HEK293 (cell line): ENCODE measurements around the gene BCDIN3D.
A peak's percentile ranks its signal among the peaks of the same experiment; 100 is the strongest.

Experiments used
- CTCF ChIA-PET: fragments of 350-600 bp; formaldehyde crosslinking; extraction: SDS; loops from one replicate; lab custom pipeline; 2021; ENCODE audit warnings: antibody characterized with exemption; lab: Yijun Ruan, JAX
- POLR2A ChIA-PET: fragments of 300-600 bp; formaldehyde crosslinking; extraction: SDS; loops from one replicate; lab custom pipeline; 2020; ENCODE audit warnings: antibody characterized with exemption, inconsistent platforms; lab: Yijun Ruan, JAX
- H3K27ac ChIP-seq: fragments of 200-500 bp; sonication (Bioruptor generic); 2 replicates; pipeline ENCODE4 v1.5.1; 2014; ENCODE audit warnings: low read depth, low read length, control low read depth, inconsistent platforms; ENCODE audit errors: extremely low read depth
- H3K36me3 ChIP-seq, 2 experiments: fragments of 200-500 bp in 1 of 2; sonication (Bioruptor generic) in 1 of 2; 1 replicate in 1 of 2; 2 replicates in 1 of 2; pipeline ENCODE4 v1.5.1; 2014 to 2017; ENCODE audit warnings: inconsistent platforms in 2 of 2, low read length in 2 of 2; ENCODE audit not compliant: control insufficient read depth in 2 of 2, insufficient read depth in 1 of 2
- H3K4me1 ChIP-seq: fragments of 200-500 bp; sonication (Bioruptor generic); 2 replicates; pipeline ENCODE4 v1.5.1; 2014; ENCODE audit warnings: mild to moderate bottlenecking, low read length, inconsistent platforms; ENCODE audit not compliant: control insufficient read depth, insufficient read depth
- H3K4me3 ChIP-seq: 2 replicates; pipeline ENCODE4 v1.5.1; 2011; ENCODE audit warnings: low read depth, mild to moderate bottlenecking, control low read depth, low read length, moderate library complexity
- H3K9me3 ChIP-seq: fragments of 200-500 bp; sonication (Bioruptor generic); 2 replicates; pipeline ENCODE4 v1.5.1; 2014; ENCODE audit warnings: low read depth, low read length, inconsistent platforms; ENCODE audit not compliant: control insufficient read depth, insufficient read depth
- GLI2 ChIP-seq: fragments of 450-650 bp; formaldehyde crosslinking; IDR thresholded peaks from 2 replicates; pipeline ENCODE4; 2017; ENCODE audit warnings: missing biosample characterization, missing genetic modification characterization, low read depth, borderline replicate concordance
- GLI4 ChIP-seq: fragments of 450-650 bp; formaldehyde crosslinking; IDR thresholded peaks from 2 replicates; pipeline ENCODE4 v1.5.1; 2016; ENCODE audit warnings: missing biosample characterization, missing genetic modification characterization
- GLIS1 ChIP-seq: fragments of 450-650 bp; formaldehyde crosslinking; IDR thresholded peaks from 2 replicates; pipeline ENCODE4 v1.5.1; 2016; ENCODE audit warnings: missing biosample characterization, missing genetic modification characterization
- HOXD13 ChIP-seq: sonication (generic); formaldehyde crosslinking; IDR thresholded peaks from 2 replicates; pipeline ENCODE4 v1.8.0; 2022; ENCODE audit warnings: missing genetic modification reagents, borderline replicate concordance
- KLF7 ChIP-seq: fragments of 450-650 bp; formaldehyde crosslinking; IDR thresholded peaks from 2 replicates; pipeline ENCODE4 v1.5.1; 2016; ENCODE audit warnings: missing biosample characterization, missing genetic modification characterization, borderline replicate concordance
- PRDM1 ChIP-seq: fragments of 450-650 bp; formaldehyde crosslinking; IDR thresholded peaks from 2 replicates; pipeline ENCODE4; 2016; ENCODE audit warnings: missing biosample characterization, missing genetic modification characterization
- SP7 ChIP-seq: fragments of 450-650 bp; formaldehyde crosslinking; IDR thresholded peaks from 2 replicates; pipeline ENCODE4 v1.5.1; 2016; ENCODE audit warnings: missing biosample characterization, missing genetic modification characterization
- ZBTB1 ChIP-seq: fragments of 450-650 bp; formaldehyde crosslinking; IDR thresholded peaks from 2 replicates; pipeline ENCODE4 v1.5.1; 2016; ENCODE audit warnings: missing biosample characterization, missing genetic modification characterization
- ZBTB17 ChIP-seq: fragments of 450-650 bp; formaldehyde crosslinking; IDR thresholded peaks from 2 replicates; pipeline ENCODE4 v1.5.1; 2016; ENCODE audit warnings: missing biosample characterization, missing genetic modification characterization
- ZEB2 ChIP-seq: fragments of 450-650 bp; formaldehyde crosslinking; IDR thresholded peaks from 2 replicates; pipeline ENCODE4 v1.5.1; 2016; ENCODE audit warnings: missing biosample characterization, missing genetic modification characterization
- ZFP3 ChIP-seq: fragments of 450-650 bp; formaldehyde crosslinking; IDR thresholded peaks from 2 replicates; pipeline ENCODE4 v1.5.1; 2016; ENCODE audit warnings: low read depth, missing biosample characterization, missing genetic modification characterization
- ZNF23 ChIP-seq: fragments of 450-650 bp; formaldehyde crosslinking; IDR thresholded peaks from 2 replicates; pipeline ENCODE4 v1.5.1; 2016; ENCODE audit warnings: missing biosample characterization, missing genetic modification characterization, borderline replicate concordance
- ZNF391 ChIP-seq: fragments of 450-650 bp; formaldehyde crosslinking; IDR thresholded peaks from 2 replicates; pipeline ENCODE4 v1.5.1; 2016; ENCODE audit warnings: low read depth, missing biosample characterization, missing genetic modification characterization, borderline replicate concordance
- ZNF394 ChIP-seq: fragments of 450-650 bp; formaldehyde crosslinking; IDR thresholded peaks from 2 replicates; pipeline ENCODE4 v1.5.1; 2016; ENCODE audit warnings: missing biosample characterization, missing genetic modification characterization, mild to moderate bottlenecking, moderate library complexity, borderline replicate concordance
- ZNF561 ChIP-seq: fragments of 450-650 bp; IDR thresholded peaks from 2 replicates; pipeline ENCODE4 v1.5.1; 2018; ENCODE audit warnings: missing biosample characterization, missing genetic modification characterization, borderline replicate concordance
- ZNF658 ChIP-seq: fragments of 450-650 bp; formaldehyde crosslinking; IDR thresholded peaks from 2 replicates; pipeline ENCODE4; 2016; ENCODE audit warnings: missing biosample characterization, missing genetic modification characterization
- ZNF747 ChIP-seq: fragments of 450-650 bp; formaldehyde crosslinking; IDR thresholded peaks from 2 replicates; pipeline ENCODE4 v1.5.1; 2016; ENCODE audit warnings: missing biosample characterization, missing genetic modification characterization
- ZNF830 ChIP-seq: fragments of 450-650 bp; IDR thresholded peaks from 2 replicates; pipeline ENCODE4 v1.5.0; 2018; ENCODE audit warnings: missing biosample characterization, missing genetic modification characterization, low read depth, mild to moderate bottlenecking, moderate library complexity
- ZNF837 ChIP-seq: fragments of 450-650 bp; formaldehyde crosslinking; IDR thresholded peaks from 2 replicates; pipeline ENCODE4 v1.5.1; 2016; ENCODE audit warnings: missing biosample characterization, missing genetic modification characterization
- ZSCAN30 ChIP-seq: fragments of 450-650 bp; IDR thresholded peaks from 2 replicates; pipeline ENCODE4 v1.5.1; 2018; ENCODE audit warnings: missing biosample characterization, mild to moderate bottlenecking, missing genetic modification characterization, moderate library complexity
- TF ChIP-seq, protein P1 (sequence below): fragments of 450-650 bp; formaldehyde crosslinking; IDR thresholded peaks from 2 replicates; pipeline ENCODE4 v1.5.1; 2016; ENCODE audit warnings: missing biosample characterization, missing genetic modification characterization
- TF ChIP-seq, protein P2 (sequence below): fragments of 450-650 bp; formaldehyde crosslinking; IDR thresholded peaks from 2 replicates; pipeline ENCODE4 v1.5.1; 2017; ENCODE audit warnings: missing biosample characterization, missing genetic modification characterization
- TF ChIP-seq, protein P3 (sequence below): fragments of 450-650 bp; formaldehyde crosslinking; IDR thresholded peaks from 2 replicates; pipeline ENCODE4 v1.5.1; 2016; ENCODE audit warnings: missing biosample characterization, missing genetic modification characterization
- TF ChIP-seq, protein P4 (sequence below): fragments of 450-650 bp; formaldehyde crosslinking; IDR thresholded peaks from 2 replicates; pipeline ENCODE4 v1.5.1; 2017; ENCODE audit warnings: missing biosample characterization, missing genetic modification characterization
- TF ChIP-seq, protein P5 (sequence below): fragments of 450-650 bp; formaldehyde crosslinking; IDR thresholded peaks from 2 replicates; pipeline ENCODE4 v1.5.1; 2016; ENCODE audit warnings: missing biosample characterization, missing genetic modification characterization
- TF ChIP-seq, protein P6 (sequence below): fragments of 450-650 bp; formaldehyde crosslinking; IDR thresholded peaks from 2 replicates; pipeline ENCODE4 v1.5.1; 2016; ENCODE audit warnings: missing biosample characterization, missing genetic modification characterization
- TF ChIP-seq, protein P7 (sequence below): sonication (generic); formaldehyde crosslinking; IDR thresholded peaks from 2 replicates; pipeline ENCODE4 v1.8.1; 2022; ENCODE audit warnings: mild to moderate bottlenecking, moderate library complexity, missing genetic modification reagents

Gene BCDIN3D

DNA sequence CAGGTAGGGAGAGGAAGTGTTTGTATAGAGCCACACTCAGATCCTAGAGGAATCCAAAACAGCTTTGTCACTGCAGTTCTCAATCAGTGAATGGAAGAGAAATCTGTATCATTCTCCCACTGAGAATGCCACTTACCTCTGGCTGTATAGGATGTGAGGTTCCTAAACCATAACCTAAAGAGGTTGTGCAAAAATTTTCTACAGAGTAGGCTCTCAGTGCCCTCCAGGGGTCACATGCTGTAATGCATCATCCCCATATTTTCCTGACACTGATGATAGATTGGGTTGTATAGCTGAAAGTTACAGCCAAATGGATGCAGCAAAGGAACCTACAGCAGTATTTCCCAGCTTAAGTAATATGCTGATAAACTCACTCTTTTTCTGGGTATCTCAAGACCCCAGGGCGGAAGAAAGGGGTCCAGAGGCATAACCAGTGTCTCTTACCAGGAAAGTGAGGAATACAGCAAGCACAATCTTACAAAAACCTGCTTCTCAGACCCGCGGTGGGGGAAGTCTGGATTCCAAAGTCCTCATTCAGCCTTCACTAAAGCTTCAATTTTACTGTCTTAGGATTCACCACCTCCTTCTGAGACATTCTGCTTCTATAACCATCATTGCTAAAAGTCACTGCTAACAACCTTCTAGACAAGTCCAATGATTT, 3.8 kb downstream of the BCDIN3D start:
- Histone ChIP-seq H3K9me3 (no peaks in the 10 kb centered on the region), H3K36me3 (peaks cover 0 to 5% of the 10 kb centered on the region in 2 experiments; a peak in 1 of 3 replicates), H3K27ac (no peak overlapping the region), H3K4me3 (no peak overlapping the region), H3K4me1 (peaks cover 6% of the 10 kb centered on the region; the same call in 1 of the 2 replicates)
- POLR2A ChIA-PET, result interaction anchor here (1.0 to 2.5 kb wide), 4 partner anchors 10 to 77 kb away, joined by 3 to 15 read pairs (median 4); partner anchors contain the start of gene NCKAP5L
- CTCF ChIA-PET, result interaction anchor here (0.6 to 6.7 kb wide), 36 partner anchors 9 to 324 kb away, joined by 3 to 96 read pairs (median 4); partner anchors contain the start of genes NCKAP5L and SMARCD1
- no peak for TF ChIP-seq ZNF394 (tag by site-specific recombination)
- TF ChIP-seq ZNF837, result no peak
- no peak for TF ChIP-seq ZFP3 (tag by site-specific recombination)
- no peak for TF ChIP-seq ZNF391
- 0 out of 2 replicates have a peak, but pooled peaks have one; percentile 15 for TF ChIP-seq SP7 (tag by site-specific recombination)
- no peak for TF ChIP-seq ZBTB1 (tag by site-specific recombination)
- no peak for TF ChIP-seq ZSCAN30 (tag by site-specific recombination)
- no peak for TF ChIP-seq HOXD13
- TF ChIP-seq, protein P1, sequence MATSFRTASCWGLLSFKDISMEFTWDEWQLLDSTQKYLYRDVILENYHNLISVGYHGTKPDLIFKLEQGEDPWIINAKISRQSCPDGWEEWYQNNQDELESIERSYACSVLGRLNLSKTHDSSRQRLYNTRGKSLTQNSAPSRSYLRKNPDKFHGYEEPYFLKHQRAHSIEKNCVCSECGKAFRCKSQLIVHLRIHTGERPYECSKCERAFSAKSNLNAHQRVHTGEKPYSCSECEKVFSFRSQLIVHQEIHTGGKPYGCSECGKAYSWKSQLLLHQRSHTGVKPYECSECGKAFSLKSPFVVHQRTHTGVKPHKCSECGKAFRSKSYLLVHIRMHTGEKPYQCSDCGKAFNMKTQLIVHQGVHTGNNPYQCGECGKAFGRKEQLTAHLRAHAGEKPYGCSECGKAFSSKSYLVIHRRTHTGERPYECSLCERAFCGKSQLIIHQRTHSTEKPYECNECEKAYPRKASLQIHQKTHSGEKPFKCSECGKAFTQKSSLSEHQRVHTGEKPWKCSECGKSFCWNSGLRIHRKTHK (tag by site-specific recombination), result no peak
- TF ChIP-seq ZBTB17 (tag by site-specific recombination), result 0 out of 2 replicates have a peak, but pooled peaks have one; percentile 13
- peak; percentile 66 for TF ChIP-seq PRDM1 (tag by site-specific recombination)
- TF ChIP-seq, protein P2, sequence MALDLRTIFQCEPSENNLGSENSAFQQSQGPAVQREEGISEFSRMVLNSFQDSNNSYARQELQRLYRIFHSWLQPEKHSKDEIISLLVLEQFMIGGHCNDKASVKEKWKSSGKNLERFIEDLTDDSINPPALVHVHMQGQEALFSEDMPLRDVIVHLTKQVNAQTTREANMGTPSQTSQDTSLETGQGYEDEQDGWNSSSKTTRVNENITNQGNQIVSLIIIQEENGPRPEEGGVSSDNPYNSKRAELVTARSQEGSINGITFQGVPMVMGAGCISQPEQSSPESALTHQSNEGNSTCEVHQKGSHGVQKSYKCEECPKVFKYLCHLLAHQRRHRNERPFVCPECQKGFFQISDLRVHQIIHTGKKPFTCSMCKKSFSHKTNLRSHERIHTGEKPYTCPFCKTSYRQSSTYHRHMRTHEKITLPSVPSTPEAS (tag by site-specific recombination), result no peak
- no peak for TF ChIP-seq GLI4 (tag by site-specific recombination)
- TF ChIP-seq, protein P3, sequence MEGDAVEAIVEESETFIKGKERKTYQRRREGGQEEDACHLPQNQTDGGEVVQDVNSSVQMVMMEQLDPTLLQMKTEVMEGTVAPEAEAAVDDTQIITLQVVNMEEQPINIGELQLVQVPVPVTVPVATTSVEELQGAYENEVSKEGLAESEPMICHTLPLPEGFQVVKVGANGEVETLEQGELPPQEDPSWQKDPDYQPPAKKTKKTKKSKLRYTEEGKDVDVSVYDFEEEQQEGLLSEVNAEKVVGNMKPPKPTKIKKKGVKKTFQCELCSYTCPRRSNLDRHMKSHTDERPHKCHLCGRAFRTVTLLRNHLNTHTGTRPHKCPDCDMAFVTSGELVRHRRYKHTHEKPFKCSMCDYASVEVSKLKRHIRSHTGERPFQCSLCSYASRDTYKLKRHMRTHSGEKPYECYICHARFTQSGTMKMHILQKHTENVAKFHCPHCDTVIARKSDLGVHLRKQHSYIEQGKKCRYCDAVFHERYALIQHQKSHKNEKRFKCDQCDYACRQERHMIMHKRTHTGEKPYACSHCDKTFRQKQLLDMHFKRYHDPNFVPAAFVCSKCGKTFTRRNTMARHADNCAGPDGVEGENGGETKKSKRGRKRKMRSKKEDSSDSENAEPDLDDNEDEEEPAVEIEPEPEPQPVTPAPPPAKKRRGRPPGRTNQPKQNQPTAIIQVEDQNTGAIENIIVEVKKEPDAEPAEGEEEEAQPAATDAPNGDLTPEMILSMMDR (tag by site-specific recombination), result peak; percentile 62; the same call in 1 of the 2 replicates
- TF ChIP-seq, protein P4, sequence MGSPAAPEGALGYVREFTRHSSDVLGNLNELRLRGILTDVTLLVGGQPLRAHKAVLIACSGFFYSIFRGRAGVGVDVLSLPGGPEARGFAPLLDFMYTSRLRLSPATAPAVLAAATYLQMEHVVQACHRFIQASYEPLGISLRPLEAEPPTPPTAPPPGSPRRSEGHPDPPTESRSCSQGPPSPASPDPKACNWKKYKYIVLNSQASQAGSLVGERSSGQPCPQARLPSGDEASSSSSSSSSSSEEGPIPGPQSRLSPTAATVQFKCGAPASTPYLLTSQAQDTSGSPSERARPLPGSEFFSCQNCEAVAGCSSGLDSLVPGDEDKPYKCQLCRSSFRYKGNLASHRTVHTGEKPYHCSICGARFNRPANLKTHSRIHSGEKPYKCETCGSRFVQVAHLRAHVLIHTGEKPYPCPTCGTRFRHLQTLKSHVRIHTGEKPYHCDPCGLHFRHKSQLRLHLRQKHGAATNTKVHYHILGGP (tag by site-specific recombination), result no peak
- TF ChIP-seq ZNF658 (tag by site-specific recombination), result no peak
- TF ChIP-seq ZNF23, result no peak
- no peak for TF ChIP-seq ZNF747
- TF ChIP-seq, protein P5, sequence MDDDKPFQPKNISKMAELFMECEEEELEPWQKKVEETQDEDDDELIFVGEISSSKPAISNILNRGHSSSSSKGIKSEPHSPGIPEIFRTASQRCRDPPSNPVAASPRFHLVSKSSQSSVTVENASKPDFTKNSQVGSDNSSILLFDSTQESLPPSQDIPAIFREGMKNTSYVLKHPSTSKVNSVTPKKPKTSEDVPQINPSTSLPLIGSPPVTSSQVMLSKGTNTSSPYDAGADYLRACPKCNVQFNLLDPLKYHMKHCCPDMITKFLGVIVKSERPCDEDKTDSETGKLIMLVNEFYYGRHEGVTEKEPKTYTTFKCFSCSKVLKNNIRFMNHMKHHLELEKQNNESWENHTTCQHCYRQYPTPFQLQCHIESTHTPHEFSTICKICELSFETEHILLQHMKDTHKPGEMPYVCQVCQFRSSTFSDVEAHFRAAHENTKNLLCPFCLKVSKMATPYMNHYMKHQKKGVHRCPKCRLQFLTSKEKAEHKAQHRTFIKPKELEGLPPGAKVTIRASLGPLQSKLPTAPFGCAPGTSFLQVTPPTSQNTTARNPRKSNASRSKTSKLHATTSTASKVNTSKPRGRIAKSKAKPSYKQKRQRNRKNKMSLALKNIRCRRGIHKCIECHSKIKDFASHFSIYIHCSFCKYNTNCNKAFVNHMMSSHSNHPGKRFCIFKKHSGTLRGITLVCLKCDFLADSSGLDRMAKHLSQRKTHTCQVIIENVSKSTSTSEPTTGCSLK, result no peak
- no peak for TF ChIP-seq GLIS1
- no peak for TF ChIP-seq GLI2 (tag by site-specific recombination)
- no peak for TF ChIP-seq ZNF561 (tag by site-specific recombination)
- TF ChIP-seq ZNF830, result no peak
- TF ChIP-seq, protein P6, sequence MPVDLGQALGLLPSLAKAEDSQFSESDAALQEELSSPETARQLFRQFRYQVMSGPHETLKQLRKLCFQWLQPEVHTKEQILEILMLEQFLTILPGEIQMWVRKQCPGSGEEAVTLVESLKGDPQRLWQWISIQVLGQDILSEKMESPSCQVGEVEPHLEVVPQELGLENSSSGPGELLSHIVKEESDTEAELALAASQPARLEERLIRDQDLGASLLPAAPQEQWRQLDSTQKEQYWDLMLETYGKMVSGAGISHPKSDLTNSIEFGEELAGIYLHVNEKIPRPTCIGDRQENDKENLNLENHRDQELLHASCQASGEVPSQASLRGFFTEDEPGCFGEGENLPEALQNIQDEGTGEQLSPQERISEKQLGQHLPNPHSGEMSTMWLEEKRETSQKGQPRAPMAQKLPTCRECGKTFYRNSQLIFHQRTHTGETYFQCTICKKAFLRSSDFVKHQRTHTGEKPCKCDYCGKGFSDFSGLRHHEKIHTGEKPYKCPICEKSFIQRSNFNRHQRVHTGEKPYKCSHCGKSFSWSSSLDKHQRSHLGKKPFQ (tag by site-specific recombination), result no peak
- TF ChIP-seq, protein P7, sequence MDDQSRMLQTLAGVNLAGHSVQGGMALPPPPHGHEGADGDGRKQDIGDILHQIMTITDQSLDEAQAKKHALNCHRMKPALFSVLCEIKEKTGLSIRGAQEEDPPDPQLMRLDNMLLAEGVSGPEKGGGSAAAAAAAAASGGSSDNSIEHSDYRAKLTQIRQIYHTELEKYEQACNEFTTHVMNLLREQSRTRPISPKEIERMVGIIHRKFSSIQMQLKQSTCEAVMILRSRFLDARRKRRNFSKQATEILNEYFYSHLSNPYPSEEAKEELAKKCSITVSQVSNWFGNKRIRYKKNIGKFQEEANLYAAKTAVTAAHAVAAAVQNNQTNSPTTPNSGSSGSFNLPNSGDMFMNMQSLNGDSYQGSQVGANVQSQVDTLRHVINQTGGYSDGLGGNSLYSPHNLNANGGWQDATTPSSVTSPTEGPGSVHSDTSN (CRISPR knock-in tag), result no peak
- TF ChIP-seq ZEB2, result no peak
- TF ChIP-seq KLF7 (tag by site-specific recombination), result no peak
